ENCODE data around the gene RNF144A. TPM values are rescaled to one million over a fixed set of nuclear protein-coding genes. Genes with fewer than 3 reads are reported as not detected.

Gene RNF144A
- total and polyA plus RNA-seq, 3 donors from 2014 or later = 8.9 to 12.9 (median 12.6) TPM

DNA sequence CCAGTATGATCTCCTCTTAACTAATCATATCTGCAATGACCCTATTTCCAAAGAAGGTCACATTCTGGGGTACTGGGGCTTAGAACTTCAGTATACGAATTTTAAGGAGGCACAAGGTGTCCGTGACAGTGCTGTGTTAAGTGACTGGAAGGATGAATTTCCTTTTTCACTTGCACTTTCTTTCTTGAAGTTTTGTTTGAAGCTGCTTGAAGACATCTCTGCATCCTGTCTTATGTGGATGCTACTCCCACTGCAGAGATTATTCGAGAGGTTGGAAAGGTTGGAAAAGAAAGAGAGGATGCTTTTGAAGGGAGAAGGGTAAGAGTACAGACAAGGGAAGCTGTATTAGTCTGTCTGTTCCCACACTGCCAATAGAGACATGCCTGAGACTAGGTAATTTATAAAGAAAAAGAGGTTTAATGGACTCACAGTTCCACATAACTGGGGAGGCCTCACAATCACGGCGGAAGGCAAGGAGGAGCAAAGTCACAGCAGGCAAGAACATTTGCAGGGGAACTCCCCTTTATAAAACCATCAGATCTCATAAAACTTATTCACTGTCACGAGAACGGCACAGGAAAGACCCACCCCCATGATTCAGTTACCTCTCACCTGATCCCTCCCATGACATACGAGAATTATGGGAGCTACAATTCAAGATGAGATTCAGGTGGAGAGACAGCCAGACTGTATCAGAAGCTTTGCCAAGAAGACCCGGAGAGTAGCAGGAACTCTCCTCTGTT is 3.6 kb upstream of the RNF144A start:
- intact Hi-C loops (cut with DNase I; ENCODE audit: low total_unique reads) = loop anchor here (10.0 kb wide), 1 partner anchor 111 kb away; no protein-coding TSS in a partner anchor
- Histone ChIP-seq H3K27me3 (no peaks in the 10 kb centered on the region), H3K36me3 (ENCODE audit: low read depth, missing control alignments) (no peaks in the 10 kb centered on the region), H3K27ac (no peak overlapping the region), H3K4me1 (no peaks in the 10 kb centered on the region), H3K4me3 (no peak overlapping the region), H3K9me3 (no peaks in the 10 kb centered on the region)
- no peak for TF ChIP-seq POLR2A (IDR thresholded peaks at IDR 0.05)
- TF ChIP-seq, protein P1, sequence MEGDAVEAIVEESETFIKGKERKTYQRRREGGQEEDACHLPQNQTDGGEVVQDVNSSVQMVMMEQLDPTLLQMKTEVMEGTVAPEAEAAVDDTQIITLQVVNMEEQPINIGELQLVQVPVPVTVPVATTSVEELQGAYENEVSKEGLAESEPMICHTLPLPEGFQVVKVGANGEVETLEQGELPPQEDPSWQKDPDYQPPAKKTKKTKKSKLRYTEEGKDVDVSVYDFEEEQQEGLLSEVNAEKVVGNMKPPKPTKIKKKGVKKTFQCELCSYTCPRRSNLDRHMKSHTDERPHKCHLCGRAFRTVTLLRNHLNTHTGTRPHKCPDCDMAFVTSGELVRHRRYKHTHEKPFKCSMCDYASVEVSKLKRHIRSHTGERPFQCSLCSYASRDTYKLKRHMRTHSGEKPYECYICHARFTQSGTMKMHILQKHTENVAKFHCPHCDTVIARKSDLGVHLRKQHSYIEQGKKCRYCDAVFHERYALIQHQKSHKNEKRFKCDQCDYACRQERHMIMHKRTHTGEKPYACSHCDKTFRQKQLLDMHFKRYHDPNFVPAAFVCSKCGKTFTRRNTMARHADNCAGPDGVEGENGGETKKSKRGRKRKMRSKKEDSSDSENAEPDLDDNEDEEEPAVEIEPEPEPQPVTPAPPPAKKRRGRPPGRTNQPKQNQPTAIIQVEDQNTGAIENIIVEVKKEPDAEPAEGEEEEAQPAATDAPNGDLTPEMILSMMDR (IDR thresholded peaks at IDR 0.05) = no peak
- WGBS, 2 donors = 94% methylated on average over 9 of the region's 9 CpGs
- no peak for DNase-seq

DNA sequence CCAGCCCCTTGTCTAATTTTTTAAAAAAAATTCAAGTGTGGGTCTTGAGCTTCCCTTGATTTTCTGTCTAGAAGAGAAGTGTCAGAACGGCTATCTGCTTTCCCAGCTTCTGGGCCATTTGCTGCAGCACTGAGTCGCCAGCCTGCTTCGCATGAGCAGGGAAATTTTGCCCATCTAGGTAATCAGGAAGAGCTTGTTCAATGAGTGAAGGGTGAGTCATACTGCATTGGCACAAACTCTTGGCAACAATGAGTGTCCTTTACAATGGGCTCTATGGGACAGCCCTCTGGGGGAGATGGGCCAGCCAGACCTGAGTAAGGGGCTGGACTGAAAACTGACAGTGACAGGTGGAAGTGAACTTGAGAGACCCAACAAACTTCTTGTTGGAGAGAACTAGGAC is 2.4 kb upstream of the RNF144A start:
- Histone ChIP-seq H3K36me3 (ENCODE audit: low read depth, missing control alignments) (no peaks in the 10 kb centered on the region), H3K27me3 (no peaks in the 10 kb centered on the region), H3K4me3 (no peak overlapping the region), H3K9me3 (no peaks in the 10 kb centered on the region), H3K27ac (no peak overlapping the region), H3K4me1 (no peaks in the 10 kb centered on the region)
- no peak for TF ChIP-seq POLR2A (IDR thresholded peaks at IDR 0.05)
- TF ChIP-seq, protein P1 (IDR thresholded peaks at IDR 0.05) = no peak
- intact Hi-C loops (cut with DNase I; ENCODE audit: low total_unique reads) = loop anchor here (10.0 kb wide), 1 partner anchor 110 kb away; no protein-coding TSS in a partner anchor
- DNase-seq = no peak
- WGBS, 2 donors = 87 to 90% methylated on average over 3 of the region's 3 CpGs

DNA sequence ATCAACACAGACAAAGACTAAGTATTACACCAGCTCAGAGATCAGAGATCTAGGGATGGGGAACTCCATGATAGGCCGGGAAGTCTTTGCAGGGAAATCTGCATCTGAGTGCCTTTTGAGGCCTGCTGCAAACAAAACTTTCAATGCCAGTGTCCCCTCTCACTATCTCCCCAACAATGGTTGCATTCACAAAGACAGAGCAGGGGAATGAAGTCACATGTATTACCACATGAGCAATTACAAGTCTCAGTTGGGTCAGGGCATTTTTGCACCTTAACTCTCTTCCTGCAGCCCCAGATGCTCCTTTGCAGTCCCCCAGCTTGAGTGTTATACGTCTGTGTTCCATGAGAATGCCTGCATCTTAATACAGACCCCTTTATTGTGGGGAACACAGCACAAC is 1.8 kb upstream of the RNF144A start:
- TF ChIP-seq POLR2A (IDR thresholded peaks at IDR 0.05) = no peak
- TF ChIP-seq, protein P1 (IDR thresholded peaks at IDR 0.05) = no peak
- WGBS, 2 donors = 81 to 89% methylated on average over 2 of the region's 2 CpGs
- Histone ChIP-seq H3K27ac (no peak overlapping the region), H3K4me3 (no peak overlapping the region), H3K9me3 (no peaks in the 10 kb centered on the region), H3K4me1 (peaks cover 5% of the 10 kb centered on the region), H3K27me3 (no peaks in the 10 kb centered on the region), H3K36me3 (ENCODE audit: low read depth, missing control alignments) (no peaks in the 10 kb centered on the region)
- DNase-seq = no peak
- intact Hi-C loops (cut with DNase I; ENCODE audit: low total_unique reads) = loop anchor here (10.0 kb wide), 1 partner anchor 109 kb away; no protein-coding TSS in a partner anchor

DNA sequence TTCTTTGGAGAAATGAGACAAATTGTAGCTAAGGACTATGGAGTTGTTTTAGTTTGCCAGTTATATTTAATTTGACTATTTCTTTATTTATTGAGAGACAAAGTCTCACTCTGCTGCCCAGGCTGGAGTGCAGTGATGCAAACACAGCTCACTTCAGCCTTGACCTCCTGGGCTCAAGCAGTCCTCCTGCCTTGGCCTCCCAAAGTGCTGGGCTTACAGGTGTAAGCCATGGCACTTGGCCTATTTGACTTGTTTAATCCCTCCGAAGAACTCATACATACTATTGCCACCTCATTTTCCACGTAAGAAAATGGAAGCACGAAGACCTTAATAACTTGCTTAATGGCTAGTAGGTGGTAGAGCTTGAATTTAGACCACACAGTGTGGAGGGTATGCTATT is 988 bp upstream of the RNF144A start:
- 68 to 75% methylated on average over 3 of the region's 3 CpGs for WGBS, 2 donors
- no peak overlapping the region for H3K4me3 ChIP-seq
- intact Hi-C loops (cut with DNase I; ENCODE audit: low total_unique reads) = loop anchor here (10.0 kb wide), 1 partner anchor 109 kb away; no protein-coding TSS in a partner anchor
- no peaks in the 10 kb centered on the region for H3K27me3 ChIP-seq
- TF ChIP-seq, protein P1 (IDR thresholded peaks at IDR 0.05) = no peak
- no peak for TF ChIP-seq POLR2A (IDR thresholded peaks at IDR 0.05)
- H3K36me3 ChIP-seq (ENCODE audit: low read depth, missing control alignments) = no peaks in the 10 kb centered on the region
- H3K27ac ChIP-seq = no peak overlapping the region
- no peaks in the 10 kb centered on the region for H3K9me3 ChIP-seq
- no peak for DNase-seq
- H3K4me1 ChIP-seq = peaks cover 9% of the 10 kb centered on the region

DNA sequence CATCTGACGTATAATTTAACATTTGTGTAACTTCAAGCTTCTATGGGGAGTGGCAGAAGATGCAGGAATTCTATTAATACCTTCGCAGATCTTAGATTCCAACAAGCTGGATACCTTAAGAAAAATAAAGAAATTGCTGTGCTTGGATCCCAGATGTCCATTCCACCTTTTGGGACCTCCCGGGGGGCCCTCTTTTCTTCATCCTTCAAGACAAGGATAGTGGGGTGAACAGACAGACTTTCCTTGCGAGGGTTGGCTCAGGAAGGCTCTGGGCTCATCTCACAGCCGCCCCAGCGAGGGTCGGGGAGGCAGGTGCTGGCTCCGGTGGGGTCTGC is 509 bp upstream of the RNF144A start:
- Histone ChIP-seq H3K9me3 (no peaks in the 10 kb centered on the region), H3K4me3 (peak overlapping the region; percentile 29 to 73), H3K27me3 (no peaks in the 10 kb centered on the region), H3K27ac (no peak overlapping the region), H3K4me1 (peaks cover 13% of the 10 kb centered on the region), H3K36me3 (ENCODE audit: low read depth, missing control alignments) (no peaks in the 10 kb centered on the region)
- TF ChIP-seq, protein P1 (IDR thresholded peaks at IDR 0.05) = no peak
- TF ChIP-seq POLR2A (IDR thresholded peaks at IDR 0.05) = no peak
- intact Hi-C loops (cut with DNase I; ENCODE audit: low total_unique reads) = loop anchor here (10.0 kb wide), 1 partner anchor 108 kb away; no protein-coding TSS in a partner anchor
- DNase-seq = no peak
- whole genome bisulfite sequencing, 2 donors = 38 to 49% methylated on average over 8 of the region's 8 CpGs

Measured in testis (tissue), 3 donors.